ENCODE measurements around the gene PACRG. TPM values are rescaled to one million over a fixed set of nuclear protein-coding genes. Genes with fewer than 3 reads are reported as not detected.

PACRG gene
- total RNA-seq, 1 donor: 1.4 TPM

- TF ChIP-seq CTCF (IDR thresholded peaks at IDR 0.05; ENCODE audit: extremely low read depth, low read depth, low read length): no peak
- Histone ChIP-seq H3K27ac (ENCODE audit: low read depth, low read length) (no peak overlapping the region), H3K4me3 (ENCODE audit: insufficient read depth, low read length) (no peak overlapping the region), H3K36me3 (ENCODE audit: insufficient read depth, low read length) (no peaks in the 10 kb centered on the region), H3K27me3 (ENCODE audit: insufficient read depth, low read length) (no peaks in the 10 kb centered on the region), H3K4me1 (ENCODE audit: insufficient read depth, low read length) (no peaks in the 10 kb centered on the region), H3K4me2 (ENCODE audit: insufficient read depth, low read length) (no peak overlapping the region), H2AFZ (ENCODE audit: low read length) (no peak overlapping the region), H4K20me1 (ENCODE audit: insufficient read depth, low read length) (no peaks in the 10 kb centered on the region), H3K79me2 (ENCODE audit: insufficient read depth, low read length) (no peaks in the 10 kb centered on the region), H3K9me3 (ENCODE audit: low read depth, low read length) (peaks cover 2% of the 10 kb centered on the region)
- DNase-seq (ENCODE audit: insufficient read length, low spot score, missing footprints): no peak
Measured at GRCh38 chr6:162715601-162716000, 12.2 kb upstream of the PACRG start.

- no peaks in the 10 kb centered on the region for H4K20me1 ChIP-seq (ENCODE audit: insufficient read depth, low read length)
- H3K27me3 ChIP-seq (ENCODE audit: insufficient read depth, low read length): no peaks in the 10 kb centered on the region
- no peak for TF ChIP-seq CTCF (IDR thresholded peaks at IDR 0.05; ENCODE audit: extremely low read depth, low read depth, low read length)
Measured at GRCh38 chr6:162719528-162719927, 8.2 kb upstream of the PACRG start.

GRCh38 chr6:162721404-162721687 is 6.4 kb upstream of the PACRG start:
- Histone ChIP-seq H3K27ac (ENCODE audit: low read depth, low read length) (no peak overlapping the region), H3K4me1 (ENCODE audit: insufficient read depth, low read length) (no peaks in the 10 kb centered on the region), H2AFZ (ENCODE audit: low read length) (no peak overlapping the region), H3K36me3 (ENCODE audit: insufficient read depth, low read length) (no peaks in the 10 kb centered on the region), H4K20me1 (ENCODE audit: insufficient read depth, low read length) (no peaks in the 10 kb centered on the region), H3K4me2 (ENCODE audit: insufficient read depth, low read length) (no peak overlapping the region), H3K4me3 (ENCODE audit: insufficient read depth, low read length) (no peak overlapping the region), H3K9me3 (ENCODE audit: low read depth, low read length) (no peaks in the 10 kb centered on the region), H3K79me2 (ENCODE audit: insufficient read depth, low read length) (no peaks in the 10 kb centered on the region), H3K27me3 (ENCODE audit: insufficient read depth, low read length) (no peaks in the 10 kb centered on the region)
- no peak for TF ChIP-seq CTCF (IDR thresholded peaks at IDR 0.05; ENCODE audit: extremely low read depth, low read depth, low read length)
- DNase-seq (ENCODE audit: insufficient read length, low spot score, missing footprints): no peak

More at GRCh38 chr6:162719528-162719927, 8.2 kb upstream of the PACRG start:
- Histone ChIP-seq H2AFZ (ENCODE audit: low read length) (no peak overlapping the region), H3K79me2 (ENCODE audit: insufficient read depth, low read length) (no peaks in the 10 kb centered on the region), H3K9me3 (ENCODE audit: low read depth, low read length) (no peaks in the 10 kb centered on the region), H3K4me2 (ENCODE audit: insufficient read depth, low read length) (no peak overlapping the region), H3K36me3 (ENCODE audit: insufficient read depth, low read length) (no peaks in the 10 kb centered on the region), H3K27ac (ENCODE audit: low read depth, low read length) (no peak overlapping the region), H3K4me1 (ENCODE audit: insufficient read depth, low read length) (no peaks in the 10 kb centered on the region), H3K4me3 (ENCODE audit: insufficient read depth, low read length) (no peak overlapping the region)
- DNase-seq (ENCODE audit: insufficient read length, low spot score, missing footprints): no peak

DNA sequence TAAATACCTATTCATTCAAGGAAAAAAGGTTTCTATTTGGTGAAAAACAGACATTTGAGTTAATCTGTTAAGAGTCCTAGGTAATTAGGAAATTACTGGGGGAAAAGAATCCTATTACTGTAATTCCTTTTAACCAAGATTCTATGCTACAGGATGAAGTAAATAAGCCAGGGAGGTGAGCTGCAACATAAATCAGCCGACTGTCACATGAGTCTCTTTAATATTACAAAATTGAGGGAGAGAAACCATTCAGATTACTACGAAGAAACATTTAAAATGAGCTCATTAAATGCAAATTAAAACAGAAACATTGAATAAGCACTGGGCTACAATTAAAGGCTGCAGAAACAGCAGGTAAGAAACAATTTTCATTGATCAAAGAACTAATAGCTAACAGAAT is 5.5 kb upstream of the PACRG start:
- no peak overlapping the region for H3K4me3 ChIP-seq (ENCODE audit: insufficient read depth, low read length)
- no peaks in the 10 kb centered on the region for H4K20me1 ChIP-seq (ENCODE audit: insufficient read depth, low read length)
- H3K27ac ChIP-seq (ENCODE audit: low read depth, low read length): no peak overlapping the region
- H3K9me3 ChIP-seq (ENCODE audit: low read depth, low read length): no peaks in the 10 kb centered on the region
- no peaks in the 10 kb centered on the region for H3K27me3 ChIP-seq (ENCODE audit: insufficient read depth, low read length)
- no peaks in the 10 kb centered on the region for H3K36me3 ChIP-seq (ENCODE audit: insufficient read depth, low read length)
- H3K4me2 ChIP-seq (ENCODE audit: insufficient read depth, low read length): no peak overlapping the region
- no peak for DNase-seq (ENCODE audit: insufficient read length, low spot score, missing footprints)
- H3K4me1 ChIP-seq (ENCODE audit: insufficient read depth, low read length): peaks cover 2% of the 10 kb centered on the region
- no peak for TF ChIP-seq CTCF (IDR thresholded peaks at IDR 0.05; ENCODE audit: extremely low read depth, low read depth, low read length)
- no peaks in the 10 kb centered on the region for H3K79me2 ChIP-seq (ENCODE audit: insufficient read depth, low read length)
- no peak overlapping the region for H2AFZ ChIP-seq (ENCODE audit: low read length)
